DMS53 treated with DMSO at 0.1 percent for 48 hours (cell line): ENCODE measurements around the gene MRPL39.
A peak's percentile ranks its signal among the peaks of the same experiment; 100 is the strongest.
"Not testable (repeated sequence)": the region's sequence is repeated elsewhere in the genome, so short reads cannot be mapped to it uniquely, and the experiment has no call there.

Experiments used
- DNase-seq: peaks from one replicate; lab custom pipeline; 2025; ENCODE audit not compliant: unreplicated experiment; lab: John Stamatoyannopoulos, UW

The MRPL39 gene

DNA sequence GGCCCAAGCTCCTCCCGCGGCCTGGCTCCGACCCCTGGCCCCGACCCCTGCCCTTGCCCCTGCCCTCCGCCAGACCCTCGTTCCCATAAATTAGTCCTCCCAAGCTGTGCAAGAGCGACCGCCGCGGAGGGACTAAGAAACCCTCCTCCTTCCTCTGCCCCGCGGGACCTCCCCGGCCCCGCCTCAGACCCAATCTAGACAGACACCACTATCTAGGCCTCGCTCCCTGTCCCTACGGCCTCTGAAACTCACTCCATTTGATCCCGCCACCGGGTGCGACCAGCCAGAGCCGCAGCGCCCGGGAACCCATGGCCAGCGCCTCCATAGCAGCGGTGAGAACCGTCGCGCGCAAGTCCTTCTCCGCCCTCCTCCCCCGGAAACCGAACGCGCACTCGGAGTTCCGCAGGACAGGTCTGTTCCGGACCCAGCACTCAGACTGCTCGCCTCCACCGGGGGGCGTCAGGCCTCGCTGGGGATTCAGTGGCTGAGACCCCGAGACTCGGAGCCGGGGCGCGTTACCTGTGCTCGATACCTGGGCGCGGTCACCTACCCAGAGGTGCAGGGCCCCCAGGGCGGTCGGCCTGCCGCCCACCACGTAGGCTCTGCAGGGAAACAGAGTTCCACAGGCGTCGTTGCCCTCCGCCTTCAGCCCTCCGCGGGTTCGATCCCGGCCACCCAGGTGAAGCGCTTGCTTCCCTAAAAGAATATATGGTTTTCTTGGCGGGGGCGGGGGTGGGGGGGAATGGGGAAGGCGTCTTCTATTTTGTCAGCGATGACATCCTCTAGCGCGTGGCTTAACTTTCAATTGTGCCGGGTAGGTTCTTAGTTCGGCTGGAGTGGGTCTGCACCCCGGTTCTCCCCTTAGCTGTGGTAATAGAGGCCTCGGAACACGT lies at the start of gene MRPL39:
Gene MRPL39, minus strand, starts transcription at position 331 of the 893 bp plus-strand sequence. Its CDS starts 6 bp downstream, at position 325.
- DNase-seq, result peak; percentile 49

DNA sequence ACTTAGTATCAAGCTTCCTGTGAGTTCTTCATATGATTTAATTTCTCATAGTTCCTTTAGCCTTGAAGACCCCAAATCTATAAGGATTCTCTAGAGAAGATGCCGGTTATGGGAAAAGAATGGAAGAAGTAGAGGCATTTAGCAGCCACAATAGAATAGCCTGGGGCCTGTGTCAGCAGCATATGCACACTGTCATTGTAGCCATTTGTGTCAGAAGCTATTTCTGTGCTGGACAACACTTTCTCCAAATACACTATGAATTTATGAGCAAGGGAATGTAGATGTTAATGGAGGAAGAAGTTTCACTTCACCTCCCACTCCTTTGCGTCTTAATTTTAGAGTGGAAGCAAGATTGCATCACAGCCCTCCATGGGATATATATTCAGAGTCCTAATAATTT lies 49.1 kb upstream of the MRPL39 start:
- no peak for DNase-seq

DNA sequence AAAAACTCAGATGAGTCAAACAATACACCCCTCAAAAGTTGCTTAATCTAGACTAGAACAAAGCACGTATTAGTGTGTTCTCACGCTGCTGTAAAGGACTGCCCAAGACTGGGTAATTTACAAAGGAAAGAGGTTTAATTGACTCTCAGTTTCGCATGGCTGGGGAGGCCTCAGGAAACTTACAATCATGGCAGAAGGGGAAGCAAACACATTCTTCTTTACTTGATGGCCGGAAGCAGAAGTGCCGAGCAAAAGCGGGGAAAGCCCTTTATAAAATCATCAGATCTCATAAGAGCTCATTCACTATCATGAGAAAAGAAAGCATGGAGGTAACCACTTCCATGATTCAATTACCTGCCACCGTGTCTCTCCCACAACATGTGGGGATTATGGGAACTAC lies 41.9 kb upstream of the MRPL39 start:
- DNase-seq, result no peak

DNA sequence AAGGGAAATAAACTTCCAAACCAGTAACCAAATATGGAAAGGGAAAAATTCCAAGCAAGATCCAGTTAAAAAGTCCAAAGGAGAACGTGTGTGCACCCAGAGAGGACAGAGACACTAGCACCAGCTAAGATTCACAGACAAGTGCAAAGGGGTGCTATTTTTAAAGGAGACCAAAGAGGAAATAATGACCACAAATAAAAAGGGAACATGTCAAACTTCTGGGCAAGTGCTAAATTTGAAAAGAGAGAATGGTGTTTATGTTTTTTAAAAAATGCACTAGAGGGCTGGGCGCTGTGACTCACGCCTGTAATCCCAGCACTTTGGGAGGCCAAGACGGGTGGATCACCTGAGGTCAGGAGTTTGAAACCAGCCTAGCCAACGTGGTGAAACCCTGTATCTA lies 40.4 kb upstream of the MRPL39 start:
- DNase-seq, result no peak

DNA sequence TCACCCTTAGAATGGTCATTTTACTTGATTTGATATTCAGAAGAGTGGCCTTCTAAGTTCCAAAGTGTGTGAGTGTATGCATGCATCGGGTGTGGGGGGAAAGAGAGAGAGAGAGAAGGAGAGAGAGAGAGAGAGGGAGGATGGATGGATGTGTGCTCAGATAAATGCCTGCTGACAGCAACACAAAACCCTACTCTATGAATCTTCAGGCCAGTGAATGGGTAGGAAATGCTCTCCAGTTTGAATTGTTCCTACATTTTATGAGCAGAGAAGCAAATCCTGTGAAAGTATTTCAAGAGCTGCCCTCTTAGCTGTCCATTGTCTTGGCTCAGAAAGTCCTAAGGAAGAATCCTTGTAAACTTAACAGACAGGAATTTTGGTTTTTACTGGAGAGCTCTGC lies 39.2 kb upstream of the MRPL39 start:
- DNase-seq, result no peak

DNA sequence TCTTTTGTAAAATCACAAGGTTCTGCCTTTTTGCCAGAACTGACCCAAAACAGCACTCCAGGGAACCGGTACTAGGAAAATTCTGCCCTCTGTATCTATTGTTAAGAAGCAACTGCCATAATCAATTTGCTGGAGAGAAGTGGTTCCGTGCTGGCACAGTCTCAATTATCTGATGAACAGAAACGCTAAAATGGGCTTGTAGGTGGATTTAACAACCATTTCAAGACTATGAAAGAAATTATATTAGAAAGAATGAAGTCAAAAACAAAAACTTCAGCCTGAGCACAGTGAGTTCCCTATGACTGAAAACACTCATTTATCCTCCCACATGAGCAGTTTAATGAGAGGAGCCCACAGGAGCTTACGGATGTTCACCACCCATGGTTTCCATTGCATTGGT lies 36.2 kb upstream of the MRPL39 start:
- DNase-seq, result no peak

DNA sequence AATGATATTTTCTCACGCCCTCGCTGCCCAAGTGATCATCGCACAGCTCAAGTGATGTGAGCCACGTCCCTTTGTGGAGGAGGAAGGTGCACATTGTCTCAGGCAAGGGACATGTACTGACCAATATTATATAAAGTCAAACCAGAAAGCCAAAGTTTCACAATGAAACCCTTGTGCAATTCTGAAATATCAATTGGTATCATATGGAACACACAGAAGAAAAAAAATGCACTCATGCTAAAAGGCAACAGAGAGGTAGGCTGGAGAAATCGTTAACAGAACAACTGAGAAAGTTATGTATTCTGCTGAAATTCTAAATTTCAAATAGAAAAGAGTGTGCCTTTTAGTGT lies 33.6 kb upstream of the MRPL39 start:
- no peak for DNase-seq

DNA sequence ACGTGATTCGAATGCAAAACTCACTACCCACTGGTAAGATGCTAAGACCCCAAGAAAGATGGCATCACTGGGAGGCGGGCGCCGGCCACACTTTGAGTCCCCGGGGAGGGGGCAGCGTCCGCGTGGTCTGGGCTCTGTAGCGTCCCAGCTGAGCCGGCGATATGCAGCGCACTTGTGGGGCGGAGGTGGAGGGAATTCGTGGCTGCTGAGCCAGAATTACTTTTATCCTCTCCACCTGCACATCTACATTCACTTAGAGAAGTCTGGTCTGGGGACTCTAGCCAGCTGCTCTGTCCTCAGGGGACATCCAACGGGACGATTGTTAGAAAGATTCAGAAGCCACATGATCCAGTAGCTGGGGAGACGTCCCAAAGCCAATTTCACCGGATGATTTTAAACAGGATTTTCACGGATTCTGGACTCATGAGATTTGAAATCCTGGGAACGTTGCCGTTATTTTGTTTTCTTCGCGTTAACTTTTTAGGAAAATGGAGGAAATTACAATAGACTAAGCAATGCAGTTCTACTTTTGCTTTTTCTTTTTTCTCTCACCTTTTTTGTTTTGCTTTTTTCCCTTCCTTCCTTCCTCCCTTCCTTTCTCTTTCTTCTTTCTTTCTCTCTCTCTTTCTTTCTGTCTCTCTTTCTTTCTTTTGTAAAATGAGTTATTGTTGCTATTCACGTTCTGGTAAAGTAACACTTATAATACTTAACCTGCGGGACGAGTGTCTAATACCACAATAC lies 33.1 kb upstream of the MRPL39 start:
- no peak for DNase-seq

DNA sequence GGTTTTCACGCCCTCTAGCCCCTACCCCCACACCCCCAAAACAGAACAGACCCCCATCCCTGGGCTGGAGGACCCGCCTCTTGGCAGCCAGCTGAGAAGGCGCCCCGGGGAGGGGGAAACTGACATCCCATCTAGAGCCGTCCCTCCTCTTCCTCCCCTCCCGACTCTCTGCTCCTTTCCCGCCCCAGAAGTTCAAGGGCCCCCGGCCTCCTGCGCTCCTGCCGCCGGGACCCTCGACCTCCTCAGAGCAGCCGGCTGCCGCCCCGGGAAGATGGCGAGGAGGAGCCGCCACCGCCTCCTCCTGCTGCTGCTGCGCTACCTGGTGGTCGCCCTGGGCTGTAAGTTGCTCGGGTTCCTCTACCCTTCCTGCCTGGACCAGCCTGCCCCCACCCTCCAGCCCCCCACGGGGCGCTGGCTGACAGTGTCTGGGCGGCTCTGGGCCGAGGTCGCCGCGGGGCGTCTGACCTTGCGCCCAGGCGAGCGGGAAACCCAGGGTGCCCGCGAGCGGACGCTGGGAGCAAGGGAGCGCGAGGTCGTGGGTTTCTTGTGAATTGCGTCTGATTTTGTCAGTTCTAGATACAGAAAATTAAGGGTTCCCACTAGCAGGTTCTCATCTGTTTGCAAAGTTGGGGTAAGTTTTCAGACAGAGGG lies 32.4 kb upstream of the MRPL39 start:
- no peak for DNase-seq

DNA sequence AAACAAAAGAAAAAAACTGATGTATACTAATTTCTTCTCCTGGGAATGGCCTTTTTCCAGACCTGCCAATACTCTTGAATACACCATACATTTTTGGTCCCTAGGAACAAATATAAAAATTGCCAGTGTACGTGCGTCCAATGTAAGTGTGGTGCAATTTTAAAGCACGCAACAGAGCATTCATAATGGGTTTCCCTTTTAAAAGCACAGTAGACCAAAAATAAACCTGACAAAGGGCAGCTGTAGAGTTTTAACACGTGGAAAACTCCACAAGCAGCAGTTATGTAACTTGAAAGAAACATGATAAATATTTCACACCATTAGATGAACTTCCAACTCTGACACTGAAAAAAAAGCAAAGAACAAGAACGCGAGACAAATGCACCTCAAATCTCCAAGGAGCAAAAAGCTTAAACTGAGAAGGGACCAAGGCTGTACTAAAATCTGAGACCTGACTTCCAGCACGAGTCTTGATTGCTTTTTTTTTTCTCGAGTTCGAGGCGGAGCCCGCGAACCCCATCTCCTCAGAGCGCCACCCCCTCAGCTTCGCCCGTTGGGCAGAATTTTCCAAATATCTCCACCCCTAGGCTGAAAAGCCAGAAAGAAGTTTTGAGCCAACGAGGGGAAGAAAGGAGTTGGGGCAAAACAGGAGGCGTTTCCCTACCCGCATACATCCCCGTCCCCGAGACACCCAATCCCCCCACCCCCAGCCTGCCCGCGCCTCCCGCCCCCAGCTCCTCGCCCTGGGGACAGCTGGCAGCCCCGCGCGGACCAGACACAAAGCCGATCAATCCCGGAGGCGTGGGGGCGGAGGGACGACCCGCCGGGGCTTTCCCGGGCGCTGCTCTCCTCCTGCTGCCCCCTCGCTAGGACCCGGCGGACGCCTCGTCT lies 31.6 kb upstream of the MRPL39 start, which contains the start of gene JAM2:
Gene JAM2, plus strand, starts transcription at position 599 of the 891 bp plus-strand sequence. CDS start 564 bp downstream, outside the sequence.
- DNase-seq, result no peak

DNA sequence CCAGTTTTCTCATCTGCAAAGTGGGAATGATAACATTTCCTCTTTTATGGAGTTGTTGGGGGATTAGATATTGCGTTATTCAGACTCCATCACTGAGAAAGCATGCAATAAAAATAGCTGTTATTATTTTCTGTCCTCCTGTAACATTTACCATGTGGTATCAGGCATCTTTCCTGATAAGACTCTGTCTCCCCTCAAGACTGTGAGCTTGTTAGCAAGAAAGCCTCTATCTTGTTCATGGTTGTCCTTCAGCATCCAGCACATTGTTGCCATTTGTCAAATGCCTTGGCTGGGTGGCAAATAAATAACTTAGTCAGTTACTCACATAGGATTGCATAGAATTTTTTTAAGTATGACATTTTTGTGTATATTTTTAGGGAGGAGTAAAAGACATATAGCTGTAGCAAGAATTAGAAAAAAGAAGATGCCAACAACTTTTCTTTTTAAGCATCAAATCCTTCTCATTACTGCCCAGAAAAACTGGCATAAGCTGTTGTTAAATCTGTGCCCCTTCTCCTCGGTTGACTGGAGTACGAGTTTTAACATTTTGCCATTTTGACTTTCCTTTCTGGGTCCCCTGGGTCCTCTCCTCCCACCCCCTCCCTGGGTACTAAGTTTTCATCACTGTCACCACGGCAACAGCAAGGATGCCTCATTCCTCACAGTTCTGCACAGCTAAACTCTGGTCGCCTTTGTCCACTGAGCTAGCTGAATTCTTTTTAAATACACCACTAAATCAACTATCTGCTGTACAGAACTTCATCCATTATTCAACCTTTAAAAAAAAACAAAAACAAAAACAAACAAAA lies 30.8 kb upstream of the MRPL39 start:
- DNase-seq, result no peak

DNA sequence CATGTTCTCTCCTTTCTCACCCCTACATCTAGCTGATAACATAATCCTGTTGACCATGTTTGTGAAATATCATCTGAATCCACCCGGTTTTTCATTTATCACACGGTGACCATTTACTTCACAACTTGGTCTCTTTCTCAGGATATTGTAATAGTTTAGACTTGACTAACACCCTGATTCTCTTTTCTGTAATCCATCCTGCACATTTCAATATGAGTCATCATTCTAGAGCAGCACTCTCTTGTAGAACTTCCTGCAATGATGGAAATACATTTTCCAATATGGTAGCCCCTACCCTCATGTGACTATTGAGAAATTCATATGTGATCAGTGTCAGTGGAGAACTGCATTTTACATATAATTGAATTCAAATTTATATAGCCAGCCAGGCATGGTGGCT lies 29.4 kb upstream of the MRPL39 start:
- DNase-seq, result no peak

DNA sequence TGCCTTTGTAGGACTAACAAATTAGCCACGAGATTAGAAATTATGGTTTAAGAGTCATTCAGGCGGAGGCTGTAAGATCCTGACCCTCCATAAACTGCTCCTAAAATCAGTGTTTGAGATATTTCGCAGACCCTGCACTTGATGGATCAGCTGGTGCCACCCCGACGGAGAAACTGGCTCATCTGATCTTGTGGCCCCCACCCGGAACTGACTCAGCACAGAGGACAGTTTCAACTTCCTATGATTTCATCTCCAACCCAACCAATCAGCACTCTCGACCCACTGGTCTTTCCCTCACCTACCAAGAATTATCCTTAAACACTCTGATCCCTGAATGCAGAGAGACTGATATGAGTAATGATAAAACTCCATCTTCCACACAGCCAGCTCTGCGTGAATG lies 28.0 kb upstream of the MRPL39 start:
- DNase-seq, result no peak

DNA sequence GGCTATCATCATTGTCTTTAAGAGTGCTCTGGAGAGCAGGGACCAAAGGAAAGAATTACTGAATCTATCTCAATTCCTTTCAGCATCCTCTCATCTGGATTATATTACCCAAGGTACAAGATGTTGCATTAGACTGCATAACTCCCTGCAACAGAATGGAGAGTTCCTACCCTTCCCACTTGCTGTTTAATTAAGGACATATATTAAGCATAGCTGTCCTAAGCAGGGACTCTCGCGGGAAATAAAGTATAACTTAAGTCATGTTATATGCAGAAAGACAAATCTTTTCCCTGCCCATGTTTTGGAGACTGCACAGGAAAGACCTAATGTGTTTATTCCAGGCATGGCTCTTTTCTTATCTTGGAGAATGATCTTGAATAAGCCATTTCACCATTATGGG lies 25.0 kb upstream of the MRPL39 start:
- DNase-seq, result no peak

DNA sequence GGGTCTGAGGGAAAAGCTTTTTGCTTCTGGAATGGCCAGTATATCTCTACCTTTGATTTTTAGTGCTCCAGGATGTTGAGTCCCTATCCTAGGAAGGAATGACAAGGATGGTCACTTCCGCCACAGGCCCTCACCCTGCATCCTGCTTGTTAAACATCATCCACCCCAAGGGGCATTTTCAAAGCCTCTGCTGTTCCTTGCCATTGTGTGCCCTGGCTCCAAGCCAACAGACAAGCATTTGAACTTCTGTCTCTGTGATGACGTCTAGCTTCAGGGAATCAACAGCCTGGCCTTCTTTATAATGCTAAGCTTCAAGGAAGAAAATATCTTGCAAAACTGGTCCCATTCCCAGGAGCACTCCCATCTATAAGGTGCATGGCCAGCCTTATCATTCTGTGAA lies 19.5 kb upstream of the MRPL39 start:
- DNase-seq, result no peak

DNA sequence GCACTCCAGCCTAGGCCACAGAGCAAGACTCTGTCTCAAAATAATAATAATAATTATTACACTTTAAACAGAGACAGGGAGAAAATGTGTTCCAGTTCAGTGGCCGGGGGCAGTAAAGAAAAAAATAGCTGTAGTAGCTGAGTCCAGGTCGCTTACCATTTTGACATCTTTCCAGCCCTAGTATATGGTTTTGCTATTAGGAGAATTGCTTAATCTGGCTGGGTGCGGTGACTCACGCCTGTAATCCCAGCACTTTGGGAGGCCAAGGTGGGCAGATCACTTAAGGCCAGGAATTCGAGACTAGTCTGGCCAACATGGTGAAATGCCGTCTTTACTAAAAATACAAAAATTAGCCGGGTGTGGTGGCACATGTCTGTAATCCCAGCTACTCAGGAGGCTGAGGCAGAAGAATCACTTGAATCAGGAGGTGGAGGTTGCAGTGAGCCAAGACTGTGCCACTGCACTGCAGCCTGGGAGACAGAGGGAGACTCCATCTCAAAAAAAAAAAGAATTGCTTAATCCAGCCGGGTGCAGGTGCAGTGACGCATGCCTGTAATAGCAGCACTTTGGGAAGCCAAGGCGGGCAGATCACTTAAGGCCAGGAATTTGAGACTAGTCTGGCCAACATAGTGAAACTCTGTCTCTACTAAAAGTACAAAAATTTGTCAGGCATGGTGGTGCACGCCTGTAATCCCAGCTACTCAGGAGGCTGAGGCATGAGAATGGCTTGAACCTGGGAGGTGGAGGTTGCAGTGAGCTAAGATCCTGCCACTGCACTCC lies 18.7 kb upstream of the MRPL39 start:
- not testable (repeated sequence) for DNase-seq

DNA sequence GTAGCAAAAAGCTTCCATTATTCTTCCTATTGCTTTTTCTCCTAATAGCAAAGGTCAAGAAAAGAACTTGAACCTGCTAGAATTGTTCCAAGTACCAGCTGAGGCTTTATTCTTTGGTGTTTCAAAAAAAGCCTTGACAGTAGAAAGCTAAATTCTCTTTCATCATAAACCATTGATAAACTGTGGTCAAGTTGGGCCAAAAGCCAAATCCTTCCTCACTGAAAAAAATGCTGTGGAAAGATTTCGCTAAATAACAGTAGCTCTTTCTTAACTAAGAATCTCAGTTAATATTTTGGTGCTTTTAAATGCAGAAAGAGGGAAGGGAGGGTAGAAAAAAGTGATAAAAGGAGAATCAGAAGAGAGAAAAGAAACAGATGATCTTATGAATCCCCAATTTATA lies 17.8 kb upstream of the MRPL39 start:
- no peak for DNase-seq

DNA sequence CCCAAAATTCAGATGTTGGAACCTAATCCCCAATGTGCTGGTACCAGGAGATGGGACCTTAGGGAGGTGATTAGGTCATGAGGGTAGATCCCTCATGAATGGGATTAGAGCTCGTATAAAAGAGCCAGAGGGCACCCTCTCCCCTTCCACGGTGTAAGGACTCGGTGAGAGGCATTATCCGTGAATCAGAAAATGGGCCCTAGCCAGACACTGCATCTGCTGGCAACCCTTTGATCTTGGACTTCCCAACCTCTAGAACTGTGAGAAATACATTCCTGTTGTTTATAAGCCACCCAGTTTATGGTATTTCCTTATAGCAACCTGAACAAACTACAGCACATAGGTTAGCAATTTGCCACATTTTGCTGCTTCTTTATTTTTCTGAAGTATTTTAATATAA lies 17.2 kb upstream of the MRPL39 start:
- DNase-seq, result no peak

DNA sequence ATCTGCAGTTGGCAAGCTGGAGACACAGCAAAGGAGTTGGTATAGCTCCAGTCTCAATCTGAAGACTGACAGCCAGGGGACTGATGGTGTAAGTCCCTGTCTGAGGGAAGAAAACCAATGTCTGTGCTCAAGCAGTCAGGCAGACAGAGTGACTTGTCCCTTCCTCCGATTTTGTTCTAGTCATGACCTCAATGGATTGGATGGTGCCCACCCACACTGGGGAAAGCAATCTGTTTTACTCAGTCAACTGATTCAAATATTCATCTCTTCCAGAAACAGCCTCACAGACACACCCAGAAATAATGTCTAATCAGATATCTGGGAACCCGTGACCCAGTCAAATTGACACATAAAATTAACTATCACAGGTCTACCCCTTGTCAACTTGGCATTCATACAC lies 11.9 kb upstream of the MRPL39 start:
- no peak for DNase-seq
